HG02970 (cell line): Measurements from ENCODE around the gene WBP4.
"Not testable (repeated sequence)": the region's sequence is repeated elsewhere in the genome, so short reads cannot be mapped to it uniquely, and the experiment has no call there.

ENCODE experiments used
- ATAC-seq: cut with Tn5 transposase; IDR thresholded peaks from one replicate; pipeline ENCODE4 v1.9.1; 2021; ENCODE audit warnings: mild to moderate bottlenecking, moderate library complexity, moderate number of reproducible peaks; ENCODE audit not compliant: unreplicated experiment, low FRiP score

WBP4 gene

GRCh38 chr13:41075034-41075433 lies 13.7 kb downstream of the WBP4 start:
- ATAC-seq, result no peak

- ATAC-seq, result no peak
These were observed 14.2 kb downstream of the WBP4 start for GRCh38 chr13:41075485-41075884.

GRCh38 chr13:41077475-41077874 lies 16.2 kb downstream of the WBP4 start:
- no peak for ATAC-seq

- no peak for ATAC-seq
These were observed 18.4 kb downstream of the WBP4 start for GRCh38 chr13:41079725-41080124.

- no peak for ATAC-seq
These were observed 24.8 kb downstream of the WBP4 start for GRCh38 chr13:41085961-41086585.

- ATAC-seq, result not testable (repeated sequence)
These were observed 34.4 kb downstream of the WBP4 start for GRCh38 chr13:41095681-41096080.

- no peak for ATAC-seq
These were observed 37.5 kb downstream of the WBP4 start for GRCh38 chr13:41098761-41099160.

GRCh38 chr13:41099986-41100385 lies 38.7 kb downstream of the WBP4 start:
- ATAC-seq, result no peak

GRCh38 chr13:41107104-41107571 lies 45.8 kb downstream of the WBP4 start:
- no peak for ATAC-seq

GRCh38 chr13:41107584-41108014 lies 46.3 kb downstream of the WBP4 start:
- no peak for ATAC-seq

GRCh38 chr13:41111454-41111853 lies 50.1 kb downstream of the WBP4 start:
- ATAC-seq, result no peak

- ATAC-seq, result no peak
These were observed 56.6 kb downstream of the WBP4 start for GRCh38 chr13:41117869-41118268.

GRCh38 chr13:41122838-41123237 lies 61.5 kb downstream of the WBP4 start:
- no peak for ATAC-seq

- no peak for ATAC-seq
These were observed 66.4 kb downstream of the WBP4 start for GRCh38 chr13:41127701-41128100.

- no peak for ATAC-seq
These were observed 69.0 kb downstream of the WBP4 start for GRCh38 chr13:41130356-41130755.

GRCh38 chr13:41131189-41131588 lies 69.9 kb downstream of the WBP4 start:
- ATAC-seq, result not testable (repeated sequence)

GRCh38 chr13:41131660-41132511 lies 70.6 kb downstream of the WBP4 start:
- peak; percentile 2 for ATAC-seq

GRCh38 chr13:41132512-41133152 lies 71.3 kb downstream of the WBP4 start, which contains the start of gene KBTBD6:
KBTBD6 (minus strand) TSS chr13:41132802; CDS start chr13:41132511, 291 bp downstream.
- ATAC-seq, result peak; percentile 90
